OCI-LY1 (cell line): ENCODE measurements around the gene ZC3H13.

Experiments used
- CTCF ChIP-seq: fragments of 200-600 bp; sonication (generic), shearing (Covaris generic); IDR thresholded peaks from 2 replicates; pipeline ENCODE4 v1.5.1; 2017; ENCODE audit warnings: mild to moderate bottlenecking, antibody characterized with exemption, low read length, moderate library complexity, mixed read lengths
- EZH2 ChIP-seq: fragments of 200-600 bp; sonication (generic), shearing (Covaris generic); IDR thresholded peaks from 2 replicates; pipeline ENCODE4 v1.8.0; 2017; ENCODE audit warnings: borderline replicate concordance, mixed run types, mild to moderate bottlenecking, antibody characterized with exemption, low read length, moderate library complexity, mixed read lengths

- TF ChIP-seq EZH2: no peak
- TF ChIP-seq CTCF: no peak
Observed at GRCh38 chr13:45941261-45941660, 111.3 kb downstream of the ZC3H13 start.
